Measurements from ENCODE around the gene GLDN. TPM values are rescaled to one million over a fixed set of nuclear protein-coding genes. Genes with fewer than 3 reads are reported as not detected.

The GLDN gene
- total RNA-seq, 1 experiment from 2014 or later = 0.15 TPM

DNA sequence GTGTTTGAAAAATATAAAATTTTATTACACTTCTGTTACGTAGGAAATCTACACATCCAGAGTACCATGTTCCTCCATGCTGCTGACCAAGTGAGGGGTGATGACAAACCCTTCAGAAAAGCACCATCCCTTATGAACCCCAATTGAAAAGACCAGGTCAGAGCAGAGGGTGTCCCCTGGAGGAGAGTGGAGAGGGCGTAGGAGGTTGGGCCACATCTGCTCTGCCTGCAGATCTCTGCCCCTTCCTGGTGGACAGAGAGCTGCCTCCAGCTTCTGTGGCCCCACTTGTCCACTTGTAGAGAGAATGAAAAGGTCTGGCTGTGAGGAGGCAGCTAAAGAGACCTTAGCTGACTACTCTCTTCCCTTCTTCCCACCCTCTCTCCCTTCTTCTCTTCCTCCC lies 55.5 kb downstream of the GLDN start:
- peaks cover 3% of the 10 kb centered on the region; the same call in 1 of the 2 replicates for H3K27me3 ChIP-seq (ENCODE audit: low read length)
- H3K36me3 ChIP-seq (ENCODE audit: low read depth, low read length) = no peaks in the 10 kb centered on the region
- ChIA-PET POLR2A (ENCODE audit: unreplicated experiment) (no interaction called here), CTCF (no interaction called here)
- no TSS peak for BruUV-seq (replicated peaks)
- no peak overlapping the region for H3K4me2 ChIP-seq (ENCODE audit: low read length)
- H3F3A ChIP-seq (ENCODE audit: low read length, unreplicated experiment) = no peaks in the 10 kb centered on the region
- H3K4me1 ChIP-seq (ENCODE audit: insufficient read depth, low read length) = no peaks in the 10 kb centered on the region
- no peak overlapping the region for H3K9ac ChIP-seq (ENCODE audit: low read length)
- H3K4me3 ChIP-seq (ENCODE audit: low read length) = no peak overlapping the region
- intact Hi-C loops (cut with micrococcal nuclease) = no loop called here
- H3K9me3 ChIP-seq (ENCODE audit: low read length) = no peaks in the 10 kb centered on the region
- DNase-seq (no peak), ATAC-seq (no peak)
- no peaks in the 10 kb centered on the region for H4K20me1 ChIP-seq (ENCODE audit: low read length)
- no peaks in the 10 kb centered on the region for H3K79me2 ChIP-seq (ENCODE audit: low read length)
- no peak overlapping the region for H2AFZ ChIP-seq (ENCODE audit: low read length)
- no peak overlapping the region for H3K27ac ChIP-seq (ENCODE audit: low read length)
- TF ChIP-seq CTCF (conservative IDR thresholded peaks at IDR 0.05; ENCODE audit: low read depth, low read length) (no peak), EZH2 (IDR thresholded peaks at IDR 0.05; ENCODE audit: low read length, unreplicated experiment) (no peak), EZH2phosphoT487 (IDR thresholded peaks at IDR 0.05; ENCODE audit: borderline replicate concordance, low read length) (no peak)
- no peaks in the 10 kb centered on the region for H3K9me2 ChIP-seq (replicated peaks; ENCODE audit: low read length)

- intact Hi-C loops (cut with micrococcal nuclease) = no loop called here
- H3K9me2 ChIP-seq (replicated peaks; ENCODE audit: low read length) = no peaks in the 10 kb centered on the region
- H3K27ac ChIP-seq (ENCODE audit: low read length) = no peak overlapping the region
- H3K9ac ChIP-seq (ENCODE audit: low read length) = no peak overlapping the region
- no peak overlapping the region for H3K4me3 ChIP-seq (ENCODE audit: low read length)
- H3K36me3 ChIP-seq (ENCODE audit: low read depth, low read length) = no peaks in the 10 kb centered on the region
- no peaks in the 10 kb centered on the region for H3K79me2 ChIP-seq (ENCODE audit: low read length)
- ChIA-PET CTCF (interaction anchor here (0.5 kb wide), 1 partner anchor 50 kb away, joined by 5 read pairs; no protein-coding TSS in a partner anchor), POLR2A (ENCODE audit: unreplicated experiment) (no interaction called here)
- no peak for TF ChIP-seq CTCF (conservative IDR thresholded peaks at IDR 0.05; ENCODE audit: low read depth, low read length)
- no peak for TF ChIP-seq EZH2phosphoT487 (IDR thresholded peaks at IDR 0.05; ENCODE audit: borderline replicate concordance, low read length)
- TF ChIP-seq EZH2 (IDR thresholded peaks at IDR 0.05; ENCODE audit: low read length, unreplicated experiment) = no peak
- no peaks in the 10 kb centered on the region for H3K9me3 ChIP-seq (ENCODE audit: low read length)
- DNase-seq (no peak), ATAC-seq (no peak)
- no peaks in the 10 kb centered on the region for H3F3A ChIP-seq (ENCODE audit: low read length, unreplicated experiment)
- no peak overlapping the region for H2AFZ ChIP-seq (ENCODE audit: low read length)
- no peak overlapping the region for H3K4me2 ChIP-seq (ENCODE audit: low read length)
- H3K4me1 ChIP-seq (ENCODE audit: insufficient read depth, low read length) = peaks cover 3% of the 10 kb centered on the region
- peaks cover 3% of the 10 kb centered on the region; the same call in 1 of the 2 replicates for H3K27me3 ChIP-seq (ENCODE audit: low read length)
- H4K20me1 ChIP-seq (ENCODE audit: low read length) = no peaks in the 10 kb centered on the region
- BruUV-seq (replicated peaks) = no TSS peak
Observed at GRCh38 chr15:51398626-51399025, 57.2 kb downstream of the GLDN start.

DNA sequence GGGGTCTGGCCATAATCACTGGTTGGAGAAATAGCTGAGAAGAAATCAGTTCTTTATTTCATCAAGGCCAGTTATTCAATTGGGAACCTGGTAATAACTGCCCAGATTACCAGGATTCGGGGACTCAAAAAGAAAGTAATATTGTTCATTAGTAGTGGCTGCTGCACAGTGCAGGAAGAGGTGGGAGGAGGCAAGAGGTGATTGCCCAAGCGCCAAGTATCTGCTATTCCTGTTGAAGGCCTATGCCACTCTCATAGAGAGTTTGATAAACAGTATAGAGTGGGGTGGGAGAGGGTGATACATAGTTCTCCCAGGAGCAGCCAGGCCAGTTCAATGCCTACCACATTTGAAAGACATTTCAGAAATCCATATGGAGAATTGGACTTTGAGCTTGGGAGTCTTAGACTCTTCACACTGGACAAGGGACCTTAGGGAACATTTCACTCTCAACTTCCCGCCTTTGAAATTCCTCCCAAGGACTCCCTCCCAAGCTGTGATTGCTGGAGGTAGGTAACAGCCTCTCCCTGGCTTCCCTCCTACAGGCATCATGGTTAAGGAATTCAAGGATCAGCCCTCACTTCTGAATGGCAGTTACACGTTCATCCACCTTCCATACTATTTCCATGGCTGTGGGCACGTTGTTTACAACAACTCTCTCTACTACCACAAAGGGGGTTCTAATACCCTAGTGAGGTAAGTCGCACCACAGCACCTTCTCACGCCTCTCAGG lies 59.8 kb downstream of the GLDN start:
- no peaks in the 10 kb centered on the region for H3F3A ChIP-seq (ENCODE audit: low read length, unreplicated experiment)
- H4K20me1 ChIP-seq (ENCODE audit: low read length) = no peaks in the 10 kb centered on the region
- no peaks in the 10 kb centered on the region for H3K9me2 ChIP-seq (replicated peaks; ENCODE audit: low read length)
- no peak for ATAC-seq
- H3K27me3 ChIP-seq (ENCODE audit: low read length) = peaks cover 3% of the 10 kb centered on the region; the same call in 1 of the 2 replicates
- DNase-seq = no peak
- no TSS peak for BruUV-seq (replicated peaks)
- H3K4me2 ChIP-seq (ENCODE audit: low read length) = no peak overlapping the region
- intact Hi-C loops (cut with micrococcal nuclease) = loop anchor here (5.0 kb wide), 1 partner anchor 174 kb away; no protein-coding TSS in a partner anchor
- CTCF ChIA-PET = interaction anchor here (0.6 to 1.1 kb wide), 4 partner anchors 20 to 238 kb away, joined by 4 to 8 read pairs (median 6); no protein-coding TSS in a partner anchor
- TF ChIP-seq EZH2 (IDR thresholded peaks at IDR 0.05; ENCODE audit: low read length, unreplicated experiment) (no peak), CTCF (conservative IDR thresholded peaks at IDR 0.05; ENCODE audit: low read depth, low read length) (no peak), EZH2phosphoT487 (IDR thresholded peaks at IDR 0.05; ENCODE audit: borderline replicate concordance, low read length) (no peak)
- no peak overlapping the region for H3K9ac ChIP-seq (ENCODE audit: low read length)
- no peaks in the 10 kb centered on the region for H3K36me3 ChIP-seq (ENCODE audit: low read depth, low read length)
- no peak overlapping the region for H3K27ac ChIP-seq (ENCODE audit: low read length)
- H3K79me2 ChIP-seq (ENCODE audit: low read length) = no peaks in the 10 kb centered on the region
- peak overlapping the region; percentile 54; the same call in 1 of the 2 replicates for H2AFZ ChIP-seq (ENCODE audit: low read length)
- peaks cover 20% of the 10 kb centered on the region for H3K4me1 ChIP-seq (ENCODE audit: insufficient read depth, low read length)
- no peak overlapping the region for H3K4me3 ChIP-seq (ENCODE audit: low read length)
- POLR2A ChIA-PET (ENCODE audit: unreplicated experiment) = no interaction called here
- no peaks in the 10 kb centered on the region for H3K9me3 ChIP-seq (ENCODE audit: low read length)
